T-helper 2 cell treated with Interferon-gamma antibody and Interleukin-4, amounts not matched to agents 100 ng/mL and 5 ng/mL, for 36 hours (primary cell): ENCODE results near the gene STX8. TPM values are rescaled to one million over a fixed set of nuclear protein-coding genes. Genes with fewer than 3 reads are reported as not detected.

ENCODE experiments used
- total RNA-seq: library from RNA; stranded (reverse); gene quantifications from 2 replicates; pipeline ENCODE4 v1.2.3, GENCODE V29; 2022

Gene STX8
- total RNA-seq, 1 donor from 2014 or later = 70.9 TPM

Other genes with a start within 250 kb of the STX8 start
- not detected in 2 replicates for gene CFAP52, start 822 bp upstream of the STX8 start, total RNA-seq
- 0.14 TPM in 1 of 2 replicates, not detected in the other for gene USP43, start 69.7 kb upstream of the STX8 start, total RNA-seq
- gene DHRS7C, start 215.8 kb upstream of the STX8 start, total RNA-seq = not detected in 2 replicates
- not detected in 2 replicates for gene GSG1L2, start 246.3 kb upstream of the STX8 start, total RNA-seq